ENCODE data around the gene NR5A2. TPM values are rescaled to one million over a fixed set of nuclear protein-coding genes. Genes with fewer than 3 reads are reported as not detected.

Gene NR5A2
- polyA plus RNA-seq, 3 donors = 0.03 to 0.31 TPM; not detected in 1

- Mint-ChIP-seq H3K4me1 (no peaks in the 10 kb centered on the region), H3K27ac (no peak overlapping the region), H3K27me3 (ENCODE audit: low read depth in 3 of 3) (peaks cover 19 to 28% (median 26%) of the 10 kb centered on the region in 3 donors), H3K4me3 (no peak overlapping the region), H3K9me3 (peaks cover 0 to 2% (median 0%) of the 10 kb centered on the region in 7 donors), H3K36me3 (no peaks in the 10 kb centered on the region)
- TF ChIP-seq, protein P1, sequence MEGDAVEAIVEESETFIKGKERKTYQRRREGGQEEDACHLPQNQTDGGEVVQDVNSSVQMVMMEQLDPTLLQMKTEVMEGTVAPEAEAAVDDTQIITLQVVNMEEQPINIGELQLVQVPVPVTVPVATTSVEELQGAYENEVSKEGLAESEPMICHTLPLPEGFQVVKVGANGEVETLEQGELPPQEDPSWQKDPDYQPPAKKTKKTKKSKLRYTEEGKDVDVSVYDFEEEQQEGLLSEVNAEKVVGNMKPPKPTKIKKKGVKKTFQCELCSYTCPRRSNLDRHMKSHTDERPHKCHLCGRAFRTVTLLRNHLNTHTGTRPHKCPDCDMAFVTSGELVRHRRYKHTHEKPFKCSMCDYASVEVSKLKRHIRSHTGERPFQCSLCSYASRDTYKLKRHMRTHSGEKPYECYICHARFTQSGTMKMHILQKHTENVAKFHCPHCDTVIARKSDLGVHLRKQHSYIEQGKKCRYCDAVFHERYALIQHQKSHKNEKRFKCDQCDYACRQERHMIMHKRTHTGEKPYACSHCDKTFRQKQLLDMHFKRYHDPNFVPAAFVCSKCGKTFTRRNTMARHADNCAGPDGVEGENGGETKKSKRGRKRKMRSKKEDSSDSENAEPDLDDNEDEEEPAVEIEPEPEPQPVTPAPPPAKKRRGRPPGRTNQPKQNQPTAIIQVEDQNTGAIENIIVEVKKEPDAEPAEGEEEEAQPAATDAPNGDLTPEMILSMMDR (IDR thresholded peaks at IDR 0.05) = no peak
- no peaks in the 10 kb centered on the region for H4K20me1 ChIP-seq (ENCODE audit: insufficient read depth, low read length)
- no peak overlapping the region for H3K27ac ChIP-seq (ENCODE audit: low read depth in 1 of 2, low read length in 2 of 2)
- intact Hi-C loops (cut with micrococcal nuclease) = no loop called here
- WGBS (ENCODE audit: insufficient coverage) = no CpG with 5 or more reads among the region's 1 CpG
- H3K9me3 ChIP-seq (replicated peaks in 1 of 2; ENCODE audit: control insufficient read depth in 1 of 2, insufficient read depth in 1 of 2, low read length in 2 of 2) = no peaks in the 10 kb centered on the region
- H3K4me3 ChIP-seq (replicated peaks in 1 of 3; ENCODE audit: low read depth in 2 of 3, low read length in 3 of 3) = no peak overlapping the region
- no peak for DNase-seq
- H2AFZ ChIP-seq (ENCODE audit: insufficient read depth, low read depth, low read length, poor library complexity, severe bottlenecking) = no peak overlapping the region
- H3K79me2 ChIP-seq (ENCODE audit: insufficient read depth, low read length) = no peaks in the 10 kb centered on the region
- H3K36me3 ChIP-seq (replicated peaks in 1 of 2; ENCODE audit: control insufficient read depth in 1 of 2, insufficient read depth in 2 of 2, low read length in 2 of 2) = no peaks in the 10 kb centered on the region
- H3K4me2 ChIP-seq (replicated peaks; ENCODE audit: extremely low read depth, low read length, poor library complexity, severe bottlenecking) = no peak overlapping the region
- H3K4me1 ChIP-seq (ENCODE audit: control insufficient read depth in 1 of 2, insufficient read depth in 2 of 2, low read length in 2 of 2) = no peaks in the 10 kb centered on the region
- no peak overlapping the region for H3K9ac ChIP-seq (ENCODE audit: insufficient read depth, low read length, poor library complexity, severe bottlenecking)
- peaks cover 2 to 27% of the 10 kb centered on the region in 2 donors for H3K27me3 ChIP-seq (ENCODE audit: control insufficient read depth in 2 of 2, insufficient read depth in 2 of 2, low read length in 2 of 2)
These were observed 5.8 kb upstream of the NR5A2 start for GRCh38 chr1:200021577-200022238.

DNA sequence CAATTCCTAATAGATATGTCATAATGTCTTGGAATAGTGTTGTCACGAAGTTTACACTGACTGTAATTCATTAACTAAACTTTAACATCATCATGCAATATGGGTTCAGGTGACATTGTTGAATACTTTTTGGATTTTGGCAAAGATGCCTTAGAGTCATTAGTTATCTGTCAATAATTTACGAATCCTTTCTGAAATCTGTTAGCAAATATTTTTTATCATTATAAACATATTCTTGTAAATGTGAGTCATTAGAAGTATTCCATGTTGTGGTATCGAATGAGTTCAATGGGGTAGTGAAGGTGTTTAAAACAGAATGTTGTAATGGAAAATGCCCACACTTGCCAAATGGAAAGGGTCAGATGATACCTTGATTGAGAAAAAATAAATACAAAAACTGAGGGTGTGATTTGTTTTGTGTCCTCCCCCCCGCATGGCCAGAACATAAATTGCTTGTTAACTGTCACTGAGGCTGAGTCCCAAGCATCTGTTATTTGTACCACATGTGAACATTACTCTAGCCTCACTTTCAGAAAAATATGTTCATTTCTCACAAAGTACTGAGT lies 5.2 kb upstream of the NR5A2 start:
- H3K9me3 ChIP-seq (replicated peaks in 1 of 2; ENCODE audit: control insufficient read depth in 1 of 2, insufficient read depth in 1 of 2, low read length in 2 of 2) = no peaks in the 10 kb centered on the region
- H3K4me1 ChIP-seq (ENCODE audit: control insufficient read depth in 1 of 2, insufficient read depth in 2 of 2, low read length in 2 of 2) = no peaks in the 10 kb centered on the region
- H3K27ac ChIP-seq (ENCODE audit: low read depth in 1 of 2, low read length in 2 of 2) = no peak overlapping the region
- H3K4me2 ChIP-seq (replicated peaks; ENCODE audit: extremely low read depth, low read length, poor library complexity, severe bottlenecking) = no peak overlapping the region
- intact Hi-C loops (cut with micrococcal nuclease) = no loop called here
- no peak overlapping the region for H3K4me3 ChIP-seq (replicated peaks in 1 of 3; ENCODE audit: low read depth in 2 of 3, low read length in 3 of 3)
- no peaks in the 10 kb centered on the region for H3K36me3 ChIP-seq (replicated peaks in 1 of 2; ENCODE audit: control insufficient read depth in 1 of 2, insufficient read depth in 2 of 2, low read length in 2 of 2)
- WGBS (ENCODE audit: insufficient coverage) = 80% methylated on average over 1 of the region's 4 CpGs
- H2AFZ ChIP-seq (ENCODE audit: insufficient read depth, low read depth, low read length, poor library complexity, severe bottlenecking) = no peak overlapping the region
- H3K9me3 Mint-ChIP-seq = peaks cover 0 to 2% (median 0%) of the 10 kb centered on the region in 7 donors
- H3K79me2 ChIP-seq (ENCODE audit: insufficient read depth, low read length) = no peaks in the 10 kb centered on the region
- H3K4me3 Mint-ChIP-seq = no peak overlapping the region
- H3K27me3 ChIP-seq (ENCODE audit: control insufficient read depth in 2 of 2, insufficient read depth in 2 of 2, low read length in 2 of 2) = peaks cover 7 to 34% of the 10 kb centered on the region in 2 donors
- no peak overlapping the region for H3K9ac ChIP-seq (ENCODE audit: insufficient read depth, low read length, poor library complexity, severe bottlenecking)
- no peaks in the 10 kb centered on the region for H3K4me1 Mint-ChIP-seq
- TF ChIP-seq, protein P1 (IDR thresholded peaks at IDR 0.05) = no peak
- no peaks in the 10 kb centered on the region for H3K36me3 Mint-ChIP-seq
- H3K27me3 Mint-ChIP-seq (ENCODE audit: low read depth in 3 of 3) = peaks cover 25 to 34% (median 26%) of the 10 kb centered on the region in 3 donors
- no peak overlapping the region for H3K27ac Mint-ChIP-seq
- no peak for DNase-seq
- no peaks in the 10 kb centered on the region for H4K20me1 ChIP-seq (ENCODE audit: insufficient read depth, low read length)
